Left ventricle myocardium inferior (tissue), 1 donor: Measurements from ENCODE around the gene PPM1H. TPM values are rescaled to one million over a fixed set of nuclear protein-coding genes. Genes with fewer than 3 reads are reported as not detected.
A peak's percentile ranks its signal among the peaks of the same experiment; 100 is the strongest.
"Not testable (repeated sequence)": the region's sequence is repeated elsewhere in the genome, so short reads cannot be mapped to it uniquely, and the experiment has no call there.

Experiments
- DNase-seq: peaks from one replicate; pipeline ENCODE4 v3.0.0-alpha.2; 2020
- H3K27ac ChIP-seq: fragments of 200-600 bp; replicated peaks from 2 replicates; pipeline ENCODE4 v1.8.0; 2021
- H3K27me3 ChIP-seq: fragments of 200-600 bp; 2 replicates; pipeline ENCODE4 v1.8.0; 2021; ENCODE audit warnings: low read depth
- H3K36me3 ChIP-seq: fragments of 200-600 bp; 2 replicates; pipeline ENCODE4 v1.8.0; 2021
- H3K4me1 ChIP-seq: fragments of 200-600 bp; 2 replicates; pipeline ENCODE4 v1.8.0; 2021
- H3K4me3 ChIP-seq: fragments of 200-600 bp; 2 replicates; pipeline ENCODE4 v1.8.0; 2021; ENCODE audit warnings: mild to moderate bottlenecking, moderate library complexity
- H3K9me3 ChIP-seq: fragments of 200-600 bp; replicated peaks from 2 replicates; pipeline ENCODE4 v1.8.0; 2021
- CTCF ChIP-seq: fragments of 200-600 bp; IDR thresholded peaks from 2 replicates; pipeline ENCODE4 v1.8.0; 2021; ENCODE audit warnings: antibody characterized with exemption, mild to moderate bottlenecking, borderline replicate concordance
- intact Hi-C: fragments of 100-400 bp; cut with micrococcal nuclease; formaldehyde crosslinking; loops from one replicate; pipeline ENCODE4 v1.11.0; 2022
- total RNA-seq: library from RNA; stranded (reverse); fragmentation: NEBNext Ultra II Directional; extraction: Animal tissue kit (Norgen Biotek cat#: 25700); gene quantifications from one replicate; pipeline ENCODE4 v1.2.1, GENCODE V29; 2021
- donor health status: DM: no; HTN: yes; CAD: no; lungs with severe emphysema.

Gene PPM1H
- total RNA-seq, 1 donor from 2014 or later, result 6.0 TPM

- H3K9me3 ChIP-seq, result no peaks in the 10 kb centered on the region
- TF ChIP-seq CTCF, result no peak
- no peak overlapping the region for H3K27ac ChIP-seq
- H3K4me3 ChIP-seq, result no peak overlapping the region
- DNase-seq, result no peak
- H3K4me1 ChIP-seq, result peaks cover 28% of the 10 kb centered on the region
- no peaks in the 10 kb centered on the region for H3K36me3 ChIP-seq
- intact Hi-C loops, result loop anchor here (5.0 to 10.0 kb wide), 2 partner anchors 123 to 251 kb away; partner anchors contain the start of gene PPM1H
- no peaks in the 10 kb centered on the region for H3K27me3 ChIP-seq
Measured at GRCh38 chr12:62814243-62814642, 120.7 kb downstream of the PPM1H start.

- intact Hi-C loops, result loop anchor here (5.0 to 10.0 kb wide), 2 partner anchors 124 to 252 kb away; partner anchors contain the start of gene PPM1H
- no peaks in the 10 kb centered on the region for H3K27me3 ChIP-seq
- no peaks in the 10 kb centered on the region for H3K9me3 ChIP-seq
- no peaks in the 10 kb centered on the region for H3K36me3 ChIP-seq
- peak overlapping the region; percentile 32 for H3K4me3 ChIP-seq
- TF ChIP-seq CTCF, result peak; percentile 82
- peak; percentile 68 for DNase-seq
- H3K27ac ChIP-seq, result no peak overlapping the region
- H3K4me1 ChIP-seq, result peaks cover 22% of the 10 kb centered on the region
Measured at GRCh38 chr12:62813031-62813829, 121.7 kb downstream of the PPM1H start.

GRCh38 chr12:62811481-62811880, 123.5 kb downstream of the PPM1H start:
- H3K27me3 ChIP-seq, H3K4me1 ChIP-seq, H3K27ac ChIP-seq, DNase-seq, H3K9me3 ChIP-seq, H3K4me3 ChIP-seq, H3K36me3 ChIP-seq: not testable (repeated sequence)
- intact Hi-C loops, result loop anchor here (5.0 to 10.0 kb wide), 2 partner anchors 126 to 253 kb away; partner anchors contain the start of gene PPM1H

GRCh38 chr12:62808166-62808879, 126.6 kb downstream of the PPM1H start:
- H3K27ac ChIP-seq, result no peak overlapping the region
- intact Hi-C loops, result no loop called here
- H3K36me3 ChIP-seq, result no peaks in the 10 kb centered on the region
- peaks cover 7% of the 10 kb centered on the region for H3K4me1 ChIP-seq
- DNase-seq, result no peak
- H3K4me3 ChIP-seq, result no peak overlapping the region
- H3K9me3 ChIP-seq, result no peaks in the 10 kb centered on the region
- TF ChIP-seq CTCF, result no peak
- no peaks in the 10 kb centered on the region for H3K27me3 ChIP-seq

GRCh38 chr12:62806893-62807292, 128.1 kb downstream of the PPM1H start:
- Histone ChIP-seq H3K4me3 (no peak overlapping the region), H3K9me3 (no peaks in the 10 kb centered on the region), H3K36me3 (no peaks in the 10 kb centered on the region), H3K4me1 (no peaks in the 10 kb centered on the region), H3K27ac (no peak overlapping the region), H3K27me3 (no peaks in the 10 kb centered on the region)
- TF ChIP-seq CTCF, result no peak
- DNase-seq, result no peak
- intact Hi-C loops, result no loop called here
